SK-N-SH treated with all-trans-retinoic acid at 6 μM for 48 hours (cell line): ENCODE results near the gene SETD4.

Experiments
- ATAC-seq: fragments of 200-7000 bp; cut with Tn5 transposase; 3 replicates; pipeline ENCODE4 v1.9.1; 2020; ENCODE audit warnings: mild to moderate bottlenecking, moderate library complexity
- ARNTL ChIP-seq: fragments of 450-650 bp; formaldehyde crosslinking; IDR thresholded peaks from 2 replicates; pipeline ENCODE4 v1.5.0; 2020; ENCODE audit warnings: low read depth, mild to moderate bottlenecking, moderate library complexity, borderline replicate concordance
- BACH2 ChIP-seq: fragments of 250-450 bp; sonication (Bioruptor Pico); IDR thresholded peaks from 2 replicates; pipeline ENCODE4 v1.9.0; 2021; ENCODE audit warnings: mild to moderate bottlenecking, borderline replicate concordance
- CREB5 ChIP-seq: fragments of 250-450 bp; sonication (Bioruptor Pico); IDR thresholded peaks from 2 replicates; pipeline ENCODE4 v1.5.1; 2020; ENCODE audit warnings: low read depth, mild to moderate bottlenecking, moderate library complexity
- CSDC2 ChIP-seq: fragments of 250-450 bp; sonication (Bioruptor Pico); IDR thresholded peaks from 2 replicates; pipeline ENCODE4 v1.5.0; 2020; ENCODE audit warnings: mild to moderate bottlenecking, moderate library complexity
- CSRNP3 ChIP-seq: fragments of 250-450 bp; sonication (Bioruptor Pico); IDR thresholded peaks from 2 replicates; pipeline ENCODE4 v1.5.1; 2021; ENCODE audit warnings: mild to moderate bottlenecking, moderate library complexity
- GLIS3 ChIP-seq: fragments of 250-450 bp; sonication (Bioruptor Pico); IDR thresholded peaks from 2 replicates; pipeline ENCODE4 v1.5.0; 2020; ENCODE audit warnings: mild to moderate bottlenecking, moderate library complexity
- ISL1 ChIP-seq: fragments of 250-450 bp; sonication (Bioruptor Pico); IDR thresholded peaks from 2 replicates; pipeline ENCODE4 v2.1.2; 2022; ENCODE audit warnings: mild to moderate bottlenecking, moderate library complexity
- PATZ1 ChIP-seq: fragments of 250-450 bp; sonication (Bioruptor Pico); IDR thresholded peaks from 2 replicates; pipeline ENCODE4 v1.8.0; 2020; ENCODE audit warnings: mild to moderate bottlenecking, moderate library complexity, borderline replicate concordance
- POU6F1 ChIP-seq: fragments of 250-450 bp; sonication (Bioruptor Pico); IDR thresholded peaks from 2 replicates; pipeline ENCODE4 v1.8.0; 2021; ENCODE audit warnings: low read depth, mild to moderate bottlenecking, moderate library complexity, borderline replicate concordance
- PPARA ChIP-seq: fragments of 250-450 bp; sonication (Bioruptor Pico); IDR thresholded peaks from 2 replicates; pipeline ENCODE4 v1.5.0; 2020; ENCODE audit warnings: mild to moderate bottlenecking, borderline replicate concordance
- RARB ChIP-seq: fragments of 250-450 bp; sonication (Bioruptor Pico); IDR thresholded peaks from 2 replicates; pipeline ENCODE4 v1.8.0; 2021; ENCODE audit warnings: mild to moderate bottlenecking, moderate library complexity
- SNAI2 ChIP-seq: fragments of 250-450 bp; sonication (Bioruptor Pico); IDR thresholded peaks from 2 replicates; pipeline ENCODE4 v1.5.0; 2020; ENCODE audit warnings: mild to moderate bottlenecking, moderate library complexity
- TCF4 ChIP-seq: fragments of 250-450 bp; sonication (Bioruptor Pico); IDR thresholded peaks from 2 replicates; pipeline ENCODE4 v1.8.0; 2021; ENCODE audit warnings: mild to moderate bottlenecking, moderate library complexity, borderline replicate concordance
- TOX ChIP-seq: fragments of 250-450 bp; sonication (Bioruptor Pico); IDR thresholded peaks from 2 replicates; pipeline ENCODE4 v1.8.0; 2021; ENCODE audit warnings: mild to moderate bottlenecking, moderate library complexity, borderline replicate concordance
- TSHZ2 ChIP-seq: fragments of 250-450 bp; sonication (Bioruptor Pico); IDR thresholded peaks from 2 replicates; pipeline ENCODE4 v1.5.0; 2020; ENCODE audit warnings: mild to moderate bottlenecking, moderate library complexity
- ZC3H10 ChIP-seq: fragments of 250-450 bp; sonication (Bioruptor Pico); IDR thresholded peaks from 2 replicates; pipeline ENCODE4 v1.5.1; 2021; ENCODE audit warnings: mild to moderate bottlenecking, moderate library complexity
- ZFP3 ChIP-seq: fragments of 250-450 bp; sonication (Bioruptor Pico); IDR thresholded peaks from 2 replicates; pipeline ENCODE4 v1.5.0; 2020; ENCODE audit warnings: mild to moderate bottlenecking, moderate library complexity
- ZNF565 ChIP-seq: fragments of 450-650 bp; formaldehyde crosslinking; conservative IDR thresholded peaks from 2 replicates; pipeline ENCODE4 v1.5.0; 2020; ENCODE audit warnings: low read depth, mild to moderate bottlenecking, moderate library complexity
- ZNF70 ChIP-seq: fragments of 450-650 bp; formaldehyde crosslinking; IDR thresholded peaks from 2 replicates; pipeline ENCODE4 v1.5.0; 2020; ENCODE audit warnings: mild to moderate bottlenecking, moderate library complexity
- ZNF8 ChIP-seq: fragments of 450-650 bp; formaldehyde crosslinking; IDR thresholded peaks from 2 replicates; pipeline ENCODE4 v1.5.0; 2020; ENCODE audit warnings: mild to moderate bottlenecking, moderate library complexity

Gene SETD4

GRCh38 chr21:35990609-35991008, 69.7 kb downstream of the SETD4 start (continued):
- TF ChIP-seq PATZ1 (CRISPR knock-in tag) (no peak), ARNTL (no peak)

GRCh38 chr21:35989138-35989735, 71.1 kb downstream of the SETD4 start:
- no peak for ATAC-seq
- no peak for TF ChIP-seq TSHZ2
- no peak for TF ChIP-seq ZNF70 (CRISPR knock-in tag)
- TF ChIP-seq, all 23 proteins: peak for 0

- ATAC-seq, result no peak
- TF ChIP-seq ZNF8 (CRISPR knock-in tag), result no peak
Observed at GRCh38 chr21:35988416-35989137, 71.7 kb downstream of the SETD4 start.

- no peak for ATAC-seq
- no peak for TF ChIP-seq ISL1 (CRISPR knock-in tag)
- TF ChIP-seq ZNF565 (CRISPR knock-in tag), result no peak
- no peak for TF ChIP-seq POU6F1
- TF ChIP-seq PATZ1 (CRISPR knock-in tag), result no peak
- TF ChIP-seq CREB5 (CRISPR knock-in tag), result no peak
- no peak for TF ChIP-seq RARB (CRISPR knock-in tag)
- TF ChIP-seq TSHZ2, result no peak
- no peak for TF ChIP-seq ZNF8 (CRISPR knock-in tag)
- TF ChIP-seq TCF4 (CRISPR knock-in tag), result no peak
- TF ChIP-seq TOX (CRISPR knock-in tag), result no peak
- TF ChIP-seq BACH2 (CRISPR knock-in tag), result no peak
- TF ChIP-seq CSRNP3, result no peak
- no peak for TF ChIP-seq ZNF70 (CRISPR knock-in tag)
- no peak for TF ChIP-seq ZFP3
- TF ChIP-seq ARNTL, result no peak
- no peak for TF ChIP-seq GLIS3 (CRISPR knock-in tag)
- no peak for TF ChIP-seq CSDC2
- TF ChIP-seq SNAI2 (CRISPR knock-in tag), result no peak
- no peak for TF ChIP-seq PPARA (CRISPR knock-in tag)
- no peak for TF ChIP-seq ZC3H10 (CRISPR knock-in tag)
Observed at GRCh38 chr21:35987475-35987874, 72.9 kb downstream of the SETD4 start.
